ENCODE measurements around the gene PLAAT2. TPM values are rescaled to one million over a fixed set of nuclear protein-coding genes. Genes with fewer than 3 reads are reported as not detected.

The PLAAT2 gene
- total RNA-seq, 1 experiment from 2014 or later: 1.2 TPM

DNA sequence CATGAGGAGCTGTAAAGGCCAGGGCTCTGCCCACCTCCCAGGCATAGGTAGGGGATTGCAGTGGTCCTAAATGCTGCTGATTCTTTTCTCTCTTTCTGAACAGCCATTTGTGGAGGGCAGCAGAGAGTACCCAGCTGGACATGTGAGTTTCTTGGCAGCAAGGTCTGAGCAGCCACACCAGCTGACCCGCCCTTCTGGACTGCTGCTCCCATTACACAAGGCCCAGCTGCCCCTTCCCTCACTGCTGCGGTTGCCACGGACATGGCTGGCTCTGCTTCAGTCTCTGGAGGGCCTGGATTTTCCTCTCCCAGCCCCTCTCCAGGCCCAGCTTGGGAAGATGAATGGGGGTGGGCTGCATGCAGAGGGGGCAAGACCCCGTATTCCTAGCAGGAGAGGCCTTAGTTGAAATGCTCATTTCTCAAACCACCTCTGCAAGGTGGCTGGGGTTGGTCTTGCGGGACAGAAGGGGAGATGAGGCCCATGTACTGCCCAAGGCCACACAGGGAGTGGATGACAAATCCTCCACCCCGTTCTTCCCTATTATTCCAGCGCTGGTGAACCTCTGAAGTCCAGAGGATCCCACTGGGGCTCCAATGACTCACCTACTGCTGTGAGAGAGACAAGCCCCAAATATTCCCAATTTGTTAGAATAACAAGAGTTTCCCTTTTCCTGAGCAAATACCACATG is 52.7 kb downstream of the PLAAT2 start:
- peaks cover 7% of the 10 kb centered on the region for H3K4me1 ChIP-seq
- BruUV-seq (replicated peaks): no TSS peak
- DNase-seq: no peak
- Mint-ChIP-seq H3K4me3 (ENCODE audit: unreplicated experiment) (no peak overlapping the region), H3K27me3 (ENCODE audit: insufficient read depth, unreplicated experiment) (no peaks in the 10 kb centered on the region), H3K36me3 (ENCODE audit: insufficient read depth, unreplicated experiment) (no peaks in the 10 kb centered on the region), H3K4me1 (ENCODE audit: low read depth, unreplicated experiment) (no peaks in the 10 kb centered on the region), H3K27ac (ENCODE audit: unreplicated experiment) (no peak overlapping the region), H3K9me3 (ENCODE audit: unreplicated experiment) (no peaks in the 10 kb centered on the region)
- ChIA-PET CTCF (no interaction called here), POLR2A (no interaction called here)
- H3K4me3 ChIP-seq (ENCODE audit: low read depth, low read length): no peak overlapping the region
- H3K9me3 ChIP-seq: no peaks in the 10 kb centered on the region
- intact Hi-C loops (cut with micrococcal nuclease; ENCODE audit: unreplicated experiment): no loop called here
- TF ChIP-seq, protein P1, sequence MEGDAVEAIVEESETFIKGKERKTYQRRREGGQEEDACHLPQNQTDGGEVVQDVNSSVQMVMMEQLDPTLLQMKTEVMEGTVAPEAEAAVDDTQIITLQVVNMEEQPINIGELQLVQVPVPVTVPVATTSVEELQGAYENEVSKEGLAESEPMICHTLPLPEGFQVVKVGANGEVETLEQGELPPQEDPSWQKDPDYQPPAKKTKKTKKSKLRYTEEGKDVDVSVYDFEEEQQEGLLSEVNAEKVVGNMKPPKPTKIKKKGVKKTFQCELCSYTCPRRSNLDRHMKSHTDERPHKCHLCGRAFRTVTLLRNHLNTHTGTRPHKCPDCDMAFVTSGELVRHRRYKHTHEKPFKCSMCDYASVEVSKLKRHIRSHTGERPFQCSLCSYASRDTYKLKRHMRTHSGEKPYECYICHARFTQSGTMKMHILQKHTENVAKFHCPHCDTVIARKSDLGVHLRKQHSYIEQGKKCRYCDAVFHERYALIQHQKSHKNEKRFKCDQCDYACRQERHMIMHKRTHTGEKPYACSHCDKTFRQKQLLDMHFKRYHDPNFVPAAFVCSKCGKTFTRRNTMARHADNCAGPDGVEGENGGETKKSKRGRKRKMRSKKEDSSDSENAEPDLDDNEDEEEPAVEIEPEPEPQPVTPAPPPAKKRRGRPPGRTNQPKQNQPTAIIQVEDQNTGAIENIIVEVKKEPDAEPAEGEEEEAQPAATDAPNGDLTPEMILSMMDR (IDR thresholded peaks at IDR 0.05; ENCODE audit: insufficient read depth in 1 of 2, low read depth in 1 of 2, low read length in 1 of 2, severe bottlenecking in 1 of 2, unreplicated experiment in 1 of 2): no peak
- H3K27me3 ChIP-seq (replicated peaks; ENCODE audit: control insufficient read depth, insufficient read depth, low read length): no peaks in the 10 kb centered on the region
- H3K36me3 ChIP-seq (ENCODE audit: control insufficient read depth, insufficient read depth, low read length): no peaks in the 10 kb centered on the region

DNA sequence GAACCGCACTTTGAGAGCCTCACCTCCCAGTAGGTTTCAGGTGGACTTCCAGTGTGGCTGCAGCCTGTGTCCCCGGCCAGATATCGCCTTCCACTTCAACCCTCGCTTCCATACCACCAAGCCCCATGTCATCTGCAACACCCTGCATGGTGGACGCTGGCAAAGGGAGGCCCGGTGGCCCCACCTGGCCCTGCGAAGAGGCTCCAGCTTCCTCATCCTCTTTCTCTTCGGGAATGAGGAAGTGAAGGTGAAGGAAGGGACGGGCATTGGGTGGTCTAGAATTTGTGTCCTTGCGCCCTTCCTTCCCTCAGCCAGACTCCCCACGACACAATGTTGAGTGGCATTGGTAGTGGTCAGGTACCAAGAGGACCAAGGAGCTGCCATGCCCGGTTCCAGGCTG is 54.4 kb downstream of the PLAAT2 start:
- no peaks in the 10 kb centered on the region for H3K27me3 Mint-ChIP-seq (ENCODE audit: insufficient read depth, unreplicated experiment)
- no peak overlapping the region for H3K4me3 ChIP-seq (ENCODE audit: low read depth, low read length)
- no peak overlapping the region for H3K27ac Mint-ChIP-seq (ENCODE audit: unreplicated experiment)
- BruUV-seq (replicated peaks): no TSS peak
- no peak for DNase-seq
- peaks cover 2% of the 10 kb centered on the region for H3K9me3 Mint-ChIP-seq (ENCODE audit: unreplicated experiment)
- TF ChIP-seq, protein P1 (IDR thresholded peaks at IDR 0.05; ENCODE audit: insufficient read depth in 1 of 2, low read depth in 1 of 2, low read length in 1 of 2, severe bottlenecking in 1 of 2, unreplicated experiment in 1 of 2): no peak
- no peaks in the 10 kb centered on the region for H3K36me3 ChIP-seq (ENCODE audit: control insufficient read depth, insufficient read depth, low read length)
- intact Hi-C loops (cut with micrococcal nuclease; ENCODE audit: unreplicated experiment): loop anchor here (1.0 kb wide), 1 partner anchor 29 kb away; no protein-coding TSS in a partner anchor
- no peaks in the 10 kb centered on the region for H3K27me3 ChIP-seq (replicated peaks; ENCODE audit: control insufficient read depth, insufficient read depth, low read length)
- no peaks in the 10 kb centered on the region for H3K36me3 Mint-ChIP-seq (ENCODE audit: insufficient read depth, unreplicated experiment)
- CTCF ChIA-PET: interaction anchor here (0.6 to 2.5 kb wide), 7 partner anchors 12 to 227 kb away, joined by 4 to 22 read pairs (median 4); partner anchors contain the start of gene PLAAT5
- no peaks in the 10 kb centered on the region for H3K4me1 Mint-ChIP-seq (ENCODE audit: low read depth, unreplicated experiment)
- H3K4me1 ChIP-seq: peaks cover 7% of the 10 kb centered on the region
- POLR2A ChIA-PET: interaction anchor here (1.0 kb wide), 1 partner anchor 30 kb away, joined by 3 read pairs; no protein-coding TSS in a partner anchor
- no peaks in the 10 kb centered on the region for H3K9me3 ChIP-seq
- no peak overlapping the region for H3K4me3 Mint-ChIP-seq (ENCODE audit: unreplicated experiment)

DNA sequence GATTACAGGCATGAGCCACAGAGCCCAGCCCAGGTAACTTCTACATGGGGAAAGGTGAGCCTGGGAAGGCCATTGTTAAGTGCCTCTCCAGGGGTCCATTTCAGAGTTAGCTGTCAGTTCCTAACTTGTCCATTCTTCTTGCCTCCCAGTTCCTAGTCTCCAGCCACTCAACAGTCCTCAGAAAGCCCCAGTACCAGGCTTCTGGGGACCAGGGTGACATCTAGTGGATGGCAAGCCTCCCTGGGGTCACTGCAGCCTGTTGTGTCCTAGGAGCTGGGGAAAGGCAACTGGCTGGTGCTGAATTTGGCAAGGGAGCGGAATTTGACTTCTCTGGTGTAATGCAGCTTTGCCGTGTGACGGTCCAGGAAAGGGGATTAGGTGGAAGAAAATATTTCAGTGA is 55.2 kb downstream of the PLAAT2 start:
- TF ChIP-seq, protein P1 (IDR thresholded peaks at IDR 0.05; ENCODE audit: insufficient read depth in 1 of 2, low read depth in 1 of 2, low read length in 1 of 2, severe bottlenecking in 1 of 2, unreplicated experiment in 1 of 2): peak; percentile 62 to 92
- Mint-ChIP-seq H3K27ac (ENCODE audit: unreplicated experiment) (no peak overlapping the region), H3K9me3 (ENCODE audit: unreplicated experiment) (peaks cover 9% of the 10 kb centered on the region), H3K4me1 (ENCODE audit: low read depth, unreplicated experiment) (no peaks in the 10 kb centered on the region), H3K4me3 (ENCODE audit: unreplicated experiment) (no peak overlapping the region), H3K27me3 (ENCODE audit: insufficient read depth, unreplicated experiment) (no peaks in the 10 kb centered on the region), H3K36me3 (ENCODE audit: insufficient read depth, unreplicated experiment) (no peaks in the 10 kb centered on the region)
- POLR2A ChIA-PET: interaction anchor here (1.0 kb wide), 1 partner anchor 29 kb away, joined by 3 read pairs; no protein-coding TSS in a partner anchor
- Histone ChIP-seq H3K27me3 (replicated peaks; ENCODE audit: control insufficient read depth, insufficient read depth, low read length) (no peaks in the 10 kb centered on the region), H3K4me3 (ENCODE audit: low read depth, low read length) (no peak overlapping the region), H3K9me3 (no peaks in the 10 kb centered on the region), H3K4me1 (peaks cover 7% of the 10 kb centered on the region), H3K36me3 (ENCODE audit: control insufficient read depth, insufficient read depth, low read length) (no peaks in the 10 kb centered on the region)
- CTCF ChIA-PET: interaction anchor here (0.6 to 2.5 kb wide), 7 partner anchors 13 to 228 kb away, joined by 4 to 22 read pairs (median 4); partner anchors contain the start of gene PLAAT5
- peak; percentile 77 to 82 for DNase-seq
- no TSS peak for BruUV-seq (replicated peaks)
- intact Hi-C loops (cut with micrococcal nuclease; ENCODE audit: unreplicated experiment): loop anchor here (1.0 kb wide), 1 partner anchor 29 kb away; no protein-coding TSS in a partner anchor

Measured in Caco-2 (cell line).